K562 (cell line): ENCODE results near the gene ARSD. TPM values are rescaled to one million over a fixed set of nuclear protein-coding genes. Genes with fewer than 3 reads are reported as not detected.
A peak's percentile ranks its signal among the peaks of the same experiment; 100 is the strongest.
"Not testable (repeated sequence)": the region's sequence is repeated elsewhere in the genome, so short reads cannot be mapped to it uniquely, and the experiment has no call there.

Source experiments
- ATAC-seq: fragments of 200-7000 bp; cut with Tn5 transposase; 3 replicates; pipeline ENCODE4 v1.9.1; 2020; ENCODE audit warnings: moderate library complexity
- BruUV-seq: library from RNA; stranded (reverse); fragments of 400-500 nt; replicated peaks from 2 replicates; lab custom pipeline; 2021; lab: Mats Ljungman, UMichigan
- CTCF ChIA-PET: fragments of 300-600 bp; formaldehyde crosslinking; extraction: SDS; loops from one replicate; lab custom pipeline; 2021; ENCODE audit warnings: low intra/inter-chr PET ratio; lab: Yijun Ruan, JAX
- POLR2A ChIA-PET: fragments of 300-600, 350-650 bp; sonication (Branson Sonifier 250); formaldehyde crosslinking; extraction: SDS; loops from one replicate; lab custom pipeline; 2021; ENCODE audit warnings: antibody characterized with exemption, inconsistent platforms; lab: Yijun Ruan, JAX
- DNase-seq, 4 experiments: peaks; one replicate each; pipeline versions ENCODE4 v3.0.0 to v3.0.0-alpha.2; 2011 to 2018; ENCODE audit warnings: low spot score in 3 of 4, mixed read lengths in 3 of 4; ENCODE audit errors: extremely low read depth in 1 of 4
- FAIRE-seq: peaks from 2 replicates; lab custom pipeline; 2011; peaks lifted over from hg19 to GRCh38; lab: Jason Lieb, UNC
- H2AFZ ChIP-seq: 2 replicates; pipeline ENCODE4 v1.6.0; 2011; ENCODE audit warnings: low read depth, low read length, control low read depth, inconsistent platforms
- H3K27ac ChIP-seq: fragments of 200-600 bp; 3 replicates; pipeline ENCODE4 v1.8.0; 2011; ENCODE audit warnings: low read depth, mild to moderate bottlenecking, control low read depth, inconsistent platforms, low read length, moderate library complexity, mixed read lengths; ENCODE audit errors: extremely low read depth
- H3K27me3 ChIP-seq, 2 experiments: fragments of 300-600 bp in 1 of 2; 2 replicates in 1 of 2; 3 replicates in 1 of 2; pipeline versions ENCODE4 v1.6.0 to v1.8.0; 2011; ENCODE audit warnings: inconsistent platforms in 2 of 2, low read length in 2 of 2, mild to moderate bottlenecking in 1 of 2, mixed read lengths in 1 of 2, moderate library complexity in 1 of 2; ENCODE audit not compliant: control insufficient read depth in 2 of 2, insufficient read depth in 2 of 2
- H3K36me3 ChIP-seq: fragments of 300-600 bp; 3 replicates; pipeline ENCODE4 v1.8.0; 2011; ENCODE audit warnings: mild to moderate bottlenecking, low read length, inconsistent platforms; ENCODE audit not compliant: control insufficient read depth, insufficient read depth
- H3K4me1 ChIP-seq, 2 experiments: fragments of 200-600 bp in 1 of 2; replicated peaks in 1 of 2; 2 replicates in 1 of 2; 3 replicates in 1 of 2; pipeline versions ENCODE4 v1.5.1 to v1.8.0; 2011; ENCODE audit warnings: inconsistent platforms in 2 of 2, low read length in 2 of 2, mild to moderate bottlenecking in 1 of 2, mixed read lengths in 1 of 2, moderate library complexity in 1 of 2; ENCODE audit not compliant: control insufficient read depth in 2 of 2, insufficient read depth in 2 of 2
- H3K4me2 ChIP-seq: 2 replicates; pipeline ENCODE4 v1.6.1; 2011; ENCODE audit warnings: low read length, control low read depth, inconsistent platforms, mixed read lengths; ENCODE audit not compliant: insufficient read depth
- H3K4me3 ChIP-seq: fragments of 200-600 bp; sonication (generic), shearing (Covaris generic); 2 replicates; pipeline ENCODE4 v1.5.1; 2016; ENCODE audit warnings: control low read depth, inconsistent platforms
- H3K79me2 ChIP-seq: fragments of 200-600 bp; 3 replicates; pipeline ENCODE4 v1.8.0; 2011; ENCODE audit warnings: low read length, inconsistent platforms; ENCODE audit not compliant: control insufficient read depth, insufficient read depth
- H3K9ac ChIP-seq, 2 experiments: 2 replicates each; pipeline versions ENCODE4 v1.6.0 to v1.6.1; 2011; ENCODE audit warnings: low read depth in 2 of 2, low read length in 2 of 2, control low read depth in 1 of 2, inconsistent platforms in 1 of 2, mild to moderate bottlenecking in 1 of 2, mixed read lengths in 1 of 2; ENCODE audit not compliant: insufficient read depth in 1 of 2
- H3K9me1 ChIP-seq: one replicate; pipeline ENCODE4 v1.6.0; 2011; ENCODE audit warnings: inconsistent platforms, mild to moderate bottlenecking, low read length, moderate library complexity; ENCODE audit not compliant: control insufficient read depth, insufficient read depth
- H3K9me3 ChIP-seq: replicated peaks from 2 replicates; pipeline ENCODE4 v1.5.1; 2011; ENCODE audit warnings: low read depth, low read length, inconsistent platforms; ENCODE audit not compliant: control insufficient read depth, insufficient read depth
- H4K20me1 ChIP-seq: replicated peaks from 2 replicates; pipeline ENCODE4 v1.6.1; 2011; ENCODE audit warnings: low read length, inconsistent platforms, mixed read lengths; ENCODE audit not compliant: control insufficient read depth, insufficient read depth
- WGBS: fragments of 100-300 bp; shearing (Covaris generic); methylation state at CpG from one replicate; pipeline ENCODE4 v1.1.6; 2016; ENCODE audit warnings: low coverage, mixed read lengths; ENCODE audit not compliant: insufficient coverage; ENCODE audit errors: missing lambda C conversion rate; 5-methylcytosine and 5-hydroxymethylcytosine counted together
- in situ Hi-C: fragments of 300-500 bp; cut with MboI; formaldehyde crosslinking; loops from 4 replicates; pipeline ENCODE4 v1.15.0; 2018; ENCODE audit warnings: inconsistent platforms, mixed read lengths
- intact Hi-C: fragments of 100-400 bp; cut with micrococcal nuclease; formaldehyde crosslinking; loops from 2 replicates; pipeline ENCODE4 v1.14.2; 2022
- polyA plus RNA-seq, 8 experiments: library from polyadenylated mRNA; depleted of rRNA in 4 of 8; stranded (reverse) in 5 of 8; unstranded in 3 of 8; fragments of >200 nt; fragmentation: Nextera tagmentation in 2 of 8; fragmentation: Illumina TruSeq in 1 of 8; extraction: Ambion mirVana in 2 of 8; extraction: Trizol in 1 of 8; gene quantifications; 2 replicates each; pipeline versions ENCODE4 v1.2.1 to v1.2.3, GENCODE V29; 2011 to 2014; ENCODE audit warnings: inconsistent platforms in 1 of 8, missing spikeins in 1 of 8
- total RNA-seq, 7 experiments: library from RNA; depleted of rRNA in 6 of 7; stranded (reverse); fragments of >200 nt in 6 of 7; fragmentation: Illumina TruSeq in 2 of 7; extraction: Trizol in 2 of 7; gene quantifications; 2 replicates each; pipeline versions ENCODE4 v1.2.1 to v1.2.3, GENCODE V29; 2011 to 2021; ENCODE audit warnings: low replicate concordance in 1 of 7

ARSD gene
- total and polyA plus RNA-seq, 9 of the 15 experiments (the other 6 are each of a cell fraction or from before 2014, with no cell fraction given) = 0.05 to 0.23 (median 0.09) TPM; not detected in 1

- H3K9me3 ChIP-seq = not testable (repeated sequence)
These were observed 35.1 kb upstream of the ARSD start for GRCh38 chrX:2963992-2964794.

GRCh38 chrX:2963449-2963848 lies 34.3 kb upstream of the ARSD start:
- BruUV-seq, H3K9me1 ChIP-seq, in situ Hi-C loops, H3K4me2 ChIP-seq, FAIRE-seq, H3K4me1 ChIP-seq, POLR2A ChIA-PET, CTCF ChIA-PET, H4K20me1 ChIP-seq, ATAC-seq, H3K27ac ChIP-seq, intact Hi-C loops, H2AFZ ChIP-seq, H3K9me3 ChIP-seq, H3K9ac ChIP-seq, H3K36me3 ChIP-seq, H3K4me3 ChIP-seq, H3K79me2 ChIP-seq, DNase-seq: not testable (repeated sequence)
- WGBS = 30% methylated on average over 2 of the region's 7 CpGs
- peaks cover 4 to 19% of the 10 kb centered on the region in 2 experiments; a peak in 4 of 5 replicates for H3K27me3 ChIP-seq

More at GRCh38 chrX:2963992-2964794, 35.1 kb upstream of the ARSD start:
- FAIRE-seq, DNase-seq, H3K27ac ChIP-seq, H3K4me2 ChIP-seq, POLR2A ChIA-PET, H3K4me3 ChIP-seq, H3K9me1 ChIP-seq, in situ Hi-C loops, ATAC-seq, intact Hi-C loops, H3K79me2 ChIP-seq, H3K4me1 ChIP-seq, H4K20me1 ChIP-seq, CTCF ChIA-PET, H3K36me3 ChIP-seq, H3K9ac ChIP-seq, BruUV-seq: not testable (repeated sequence)
- H2AFZ ChIP-seq = peak overlapping the region; percentile 60
- 15% methylated on average over 13 of the region's 16 CpGs for WGBS
- peaks cover 8 to 15% of the 10 kb centered on the region in 2 experiments for H3K27me3 ChIP-seq
